HepG2 (cell line): Measurements from ENCODE around the gene CDH23. TPM values are rescaled to one million over a fixed set of nuclear protein-coding genes. Genes with fewer than 3 reads are reported as not detected.

ENCODE experiments used
- ATAC-seq: fragments of 200-7000 bp; cut with Tn5 transposase; 3 replicates; pipeline ENCODE4 v1.9.1; 2020; ENCODE audit warnings: mild to moderate bottlenecking, moderate library complexity
- BruUV-seq: library from RNA; stranded (reverse); fragments of 400-500 nt; replicated peaks from 2 replicates; lab custom pipeline; 2021; lab: Mats Ljungman, UMichigan
- CTCF ChIA-PET: fragments of 300-600 bp; formaldehyde crosslinking; extraction: SDS; loops from one replicate; lab custom pipeline; 2021; ENCODE audit warnings: low total read pairs, inconsistent platforms, low intra/inter-chr PET ratio; lab: Yijun Ruan, JAX
- POLR2A ChIA-PET: fragments of 350-600 bp; sonication (Branson Sonifier 250); formaldehyde crosslinking; loops from one replicate; lab custom pipeline; 2020; ENCODE audit warnings: antibody characterized with exemption, inconsistent platforms; lab: Yijun Ruan, JAX
- DNase-seq: peaks from one replicate; pipeline ENCODE4 v3.0.0-alpha.2; 2015; ENCODE audit warnings: low spot score
- FAIRE-seq: peaks from 3 replicates; lab custom pipeline; 2011; peaks lifted over from hg19 to GRCh38; lab: Jason Lieb, UNC
- H2AFZ ChIP-seq: one replicate; pipeline ENCODE4 v1.6.1; 2011; ENCODE audit warnings: low read length, inconsistent platforms
- H3K27ac ChIP-seq: fragments of 300-600 bp; 3 replicates; pipeline ENCODE4 v1.8.0; 2011; ENCODE audit warnings: mixed run types, mild to moderate bottlenecking, mixed read lengths, low read length, inconsistent platforms; ENCODE audit not compliant: insufficient read depth; ENCODE audit errors: extremely low read length
- H3K27me3 ChIP-seq, 2 experiments: fragments of 200-600 bp in 1 of 2; 2 replicates in 1 of 2; 3 replicates in 1 of 2; pipeline versions ENCODE4 v1.6.0 to v1.8.0; 2011; ENCODE audit warnings: low read length in 2 of 2, mild to moderate bottlenecking in 2 of 2, moderate library complexity in 2 of 2, inconsistent platforms in 1 of 2; ENCODE audit not compliant: insufficient read depth in 2 of 2, control insufficient read depth in 1 of 2
- H3K36me3 ChIP-seq, 2 experiments: fragments of 200-600 bp in 1 of 2; replicated peaks in 1 of 2; 2 replicates in 1 of 2; 3 replicates in 1 of 2; pipeline versions ENCODE4 v1.5.1 to v1.8.0; 2011; ENCODE audit warnings: low read length in 2 of 2, inconsistent platforms in 1 of 2; ENCODE audit not compliant: insufficient read depth in 2 of 2, control insufficient read depth in 1 of 2
- H3K4me1 ChIP-seq: 2 replicates; pipeline ENCODE4 v1.5.1; 2012; ENCODE audit warnings: low read length, inconsistent platforms; ENCODE audit not compliant: insufficient read depth
- H3K4me2 ChIP-seq: 2 replicates; pipeline ENCODE4 v1.6.0; 2011; ENCODE audit warnings: low read depth, low read length, inconsistent platforms
- H3K4me3 ChIP-seq, 3 experiments: fragments of 200-600 bp in 1 of 3; sonication (generic), shearing (Covaris generic) in 1 of 3; replicated peaks in 1 of 3; 2 replicates each; pipeline ENCODE4 v1.5.1; 2011 to 2016; ENCODE audit warnings: low read length in 3 of 3, inconsistent platforms in 2 of 3, low read depth in 2 of 3, mild to moderate bottlenecking in 2 of 3, control low read depth in 1 of 3, mixed read lengths in 1 of 3; ENCODE audit not compliant: insufficient read depth in 1 of 3
- H3K79me2 ChIP-seq: one replicate; pipeline ENCODE4 v1.6.1; 2011; ENCODE audit warnings: low read length, inconsistent platforms; ENCODE audit not compliant: insufficient read depth
- H3K9ac ChIP-seq: 2 replicates; pipeline ENCODE4 v1.6.0; 2011; ENCODE audit warnings: mild to moderate bottlenecking, low read depth, low read length, inconsistent platforms; ENCODE audit not compliant: insufficient read depth
- H3K9me3 ChIP-seq: 2 replicates; pipeline ENCODE4 v1.5.1; 2012; ENCODE audit warnings: mild to moderate bottlenecking, low read length
- H4K20me1 ChIP-seq: 2 replicates; pipeline ENCODE4 v1.6.0; 2011; ENCODE audit warnings: inconsistent platforms, mild to moderate bottlenecking, low read length, moderate library complexity; ENCODE audit not compliant: insufficient read depth
- JUND ChIP-seq: sonication (generic); formaldehyde crosslinking; IDR thresholded peaks from 2 replicates; pipeline ENCODE4 v1.8.0; 2022; ENCODE audit warnings: mild to moderate bottlenecking, missing genetic modification reagents
- ZNF121 ChIP-seq: sonication (generic); formaldehyde crosslinking; IDR thresholded peaks from 2 replicates; pipeline ENCODE4 v1.5.0; 2020; ENCODE audit warnings: mild to moderate bottlenecking, missing genetic modification reagents
- ZNF317 ChIP-seq: sonication (generic); formaldehyde crosslinking; IDR thresholded peaks from 2 replicates; pipeline ENCODE4 v1.5.0; 2020; ENCODE audit warnings: mild to moderate bottlenecking, missing genetic modification reagents
- ZNF510 ChIP-seq: sonication (generic); formaldehyde crosslinking; IDR thresholded peaks from 2 replicates; pipeline ENCODE4 v1.4.0; 2020; ENCODE audit warnings: low read depth, mild to moderate bottlenecking, missing genetic modification reagents
- ZNF670 ChIP-seq: sonication (generic); formaldehyde crosslinking; IDR thresholded peaks from 2 replicates; pipeline ENCODE4 v1.8.0; 2022; ENCODE audit warnings: mild to moderate bottlenecking, missing genetic modification reagents, borderline replicate concordance
- ZSCAN29 ChIP-seq: sonication (generic); formaldehyde crosslinking; conservative IDR thresholded peaks from 2 replicates; pipeline ENCODE4 v1.4.0; 2020; ENCODE audit warnings: mild to moderate bottlenecking, missing genetic modification reagents
- ZSCAN9 ChIP-seq: IDR thresholded peaks from 2 replicates; pipeline ENCODE4 v1.6.1; 2016; ENCODE audit warnings: borderline replicate concordance
- whole genome bisulfite sequencing: methylation state at CpG from one replicate; pipeline ENCODE4 v1.1.6; 2017; ENCODE audit warnings: low lambda C conversion rate; 5-methylcytosine and 5-hydroxymethylcytosine counted together
- in situ Hi-C: cut with HindIII; loops from 2 replicates; pipeline ENCODE4 v1.10.0; 2017; ENCODE audit warnings: low pct_unique_long_range_greater_than_20kb; ENCODE audit not compliant: extremely low pct_ligation_motif_present
- intact Hi-C: fragments of 100-400 bp; cut with micrococcal nuclease; formaldehyde crosslinking; loops from one replicate; pipeline ENCODE4 v1.10.0; 2022; ENCODE audit not compliant: unreplicated experiment
- polyA plus RNA-seq, 8 experiments: library from polyadenylated mRNA; depleted of rRNA in 3 of 8; stranded (reverse) in 7 of 8; unstranded in 1 of 8; fragments of >200 nt; fragmentation: Illumina TruSeq in 4 of 8; extraction: Trizol in 4 of 8; gene quantifications; 2 replicates each; pipeline versions ENCODE4 v1.2.1 to v1.2.3, GENCODE V29; 2011 to 2016; ENCODE audit warnings: low read depth in 4 of 8, missing spikeins in 1 of 8, mixed read lengths in 1 of 8; ENCODE audit not compliant: insufficient read depth in 1 of 8
- total RNA-seq, 5 experiments: library from RNA; depleted of rRNA; stranded (reverse); fragments of >200 nt; fragmentation: Illumina TruSeq; extraction: Trizol; gene quantifications; 2 replicates each; pipeline ENCODE4 v1.2.3, GENCODE V29; 2016; ENCODE audit warnings: low read depth in 1 of 5
- TF ChIP-seq, protein P1 (sequence below), 2 experiments: sonication (generic) in 1 of 2; formaldehyde crosslinking in 1 of 2; IDR thresholded peaks; 2 replicates each; pipeline versions ENCODE4 v1.4.0 to v1.6.1; 2016 to 2020; ENCODE audit warnings: borderline replicate concordance in 1 of 2, low read depth in 1 of 2, mild to moderate bottlenecking in 1 of 2, missing genetic modification reagents in 1 of 2
- TF ChIP-seq, protein P2 (sequence below), 2 experiments: fragments of 450-650 bp in 1 of 2; sonication (generic) in 1 of 2; formaldehyde crosslinking in 1 of 2; IDR thresholded peaks; 2 replicates each; pipeline versions ENCODE4 v1.6.1 to v1.8.0; 2016 to 2022; ENCODE audit warnings: antibody characterized with exemption in 1 of 2, mild to moderate bottlenecking in 1 of 2, missing genetic modification reagents in 1 of 2

Gene CDH23
- total and polyA plus RNA-seq, 2 of the 13 experiments (the other 11 are each of a cell fraction or from before 2014, with no cell fraction given): 0.13 TPM; not detected in 1

DNA sequence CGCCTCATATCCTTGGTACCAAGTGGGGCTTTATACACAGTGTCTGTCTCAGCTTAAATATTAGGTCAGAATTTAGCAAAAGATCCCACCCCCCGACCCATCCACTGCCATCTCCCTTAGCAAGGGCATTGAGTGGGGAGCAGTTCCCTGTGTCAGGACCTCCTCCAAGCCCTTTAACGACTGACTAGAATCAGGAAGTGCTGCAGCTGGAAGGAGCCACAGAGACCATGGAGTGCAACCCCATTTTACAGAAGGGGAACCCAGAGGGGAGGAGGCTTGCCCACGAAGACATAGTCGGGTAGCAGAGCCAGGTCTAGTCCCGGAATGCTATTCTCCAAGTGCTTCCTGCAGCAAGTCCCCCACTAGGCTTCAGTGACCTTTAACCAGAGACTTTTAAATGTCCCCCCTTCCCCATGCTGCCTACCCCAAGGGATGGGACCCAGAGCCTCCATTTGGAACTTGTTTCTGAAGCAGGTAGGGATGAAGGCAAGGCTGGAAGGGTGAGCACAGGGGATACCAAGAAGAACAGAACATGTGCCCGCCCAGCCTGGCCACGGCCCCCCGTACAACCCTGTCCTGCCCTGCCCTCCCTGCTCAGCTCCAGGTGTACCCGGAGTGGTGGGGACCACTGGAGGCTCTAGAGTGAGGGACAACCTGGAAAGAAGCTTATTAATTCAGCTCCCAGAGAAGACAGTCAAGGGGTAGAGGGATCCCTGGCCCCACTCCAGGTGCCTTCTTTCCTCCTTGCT is 281.5 kb downstream of the CDH23 start:
- in situ Hi-C loops: no loop called here
- TF ChIP-seq ZSCAN29 (CRISPR knock-in tag) (no peak), ZNF317 (no peak), JUND (CRISPR knock-in tag) (no peak), ZNF670 (CRISPR knock-in tag) (no peak), ZNF121 (CRISPR knock-in tag) (no peak), ZNF510 (no peak), ZSCAN9 (CRISPR knock-in tag) (no peak)
- TF ChIP-seq, protein P1, sequence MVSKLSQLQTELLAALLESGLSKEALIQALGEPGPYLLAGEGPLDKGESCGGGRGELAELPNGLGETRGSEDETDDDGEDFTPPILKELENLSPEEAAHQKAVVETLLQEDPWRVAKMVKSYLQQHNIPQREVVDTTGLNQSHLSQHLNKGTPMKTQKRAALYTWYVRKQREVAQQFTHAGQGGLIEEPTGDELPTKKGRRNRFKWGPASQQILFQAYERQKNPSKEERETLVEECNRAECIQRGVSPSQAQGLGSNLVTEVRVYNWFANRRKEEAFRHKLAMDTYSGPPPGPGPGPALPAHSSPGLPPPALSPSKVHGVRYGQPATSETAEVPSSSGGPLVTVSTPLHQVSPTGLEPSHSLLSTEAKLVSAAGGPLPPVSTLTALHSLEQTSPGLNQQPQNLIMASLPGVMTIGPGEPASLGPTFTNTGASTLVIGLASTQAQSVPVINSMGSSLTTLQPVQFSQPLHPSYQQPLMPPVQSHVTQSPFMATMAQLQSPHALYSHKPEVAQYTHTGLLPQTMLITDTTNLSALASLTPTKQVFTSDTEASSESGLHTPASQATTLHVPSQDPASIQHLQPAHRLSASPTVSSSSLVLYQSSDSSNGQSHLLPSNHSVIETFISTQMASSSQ (IDR thresholded peaks at IDR 0.05; ENCODE audit: low read depth): no peak
- TF ChIP-seq, protein P1 (CRISPR knock-in tag; IDR thresholded peaks at IDR 0.05; ENCODE audit: borderline replicate concordance): no peak
- TF ChIP-seq, protein P2, sequence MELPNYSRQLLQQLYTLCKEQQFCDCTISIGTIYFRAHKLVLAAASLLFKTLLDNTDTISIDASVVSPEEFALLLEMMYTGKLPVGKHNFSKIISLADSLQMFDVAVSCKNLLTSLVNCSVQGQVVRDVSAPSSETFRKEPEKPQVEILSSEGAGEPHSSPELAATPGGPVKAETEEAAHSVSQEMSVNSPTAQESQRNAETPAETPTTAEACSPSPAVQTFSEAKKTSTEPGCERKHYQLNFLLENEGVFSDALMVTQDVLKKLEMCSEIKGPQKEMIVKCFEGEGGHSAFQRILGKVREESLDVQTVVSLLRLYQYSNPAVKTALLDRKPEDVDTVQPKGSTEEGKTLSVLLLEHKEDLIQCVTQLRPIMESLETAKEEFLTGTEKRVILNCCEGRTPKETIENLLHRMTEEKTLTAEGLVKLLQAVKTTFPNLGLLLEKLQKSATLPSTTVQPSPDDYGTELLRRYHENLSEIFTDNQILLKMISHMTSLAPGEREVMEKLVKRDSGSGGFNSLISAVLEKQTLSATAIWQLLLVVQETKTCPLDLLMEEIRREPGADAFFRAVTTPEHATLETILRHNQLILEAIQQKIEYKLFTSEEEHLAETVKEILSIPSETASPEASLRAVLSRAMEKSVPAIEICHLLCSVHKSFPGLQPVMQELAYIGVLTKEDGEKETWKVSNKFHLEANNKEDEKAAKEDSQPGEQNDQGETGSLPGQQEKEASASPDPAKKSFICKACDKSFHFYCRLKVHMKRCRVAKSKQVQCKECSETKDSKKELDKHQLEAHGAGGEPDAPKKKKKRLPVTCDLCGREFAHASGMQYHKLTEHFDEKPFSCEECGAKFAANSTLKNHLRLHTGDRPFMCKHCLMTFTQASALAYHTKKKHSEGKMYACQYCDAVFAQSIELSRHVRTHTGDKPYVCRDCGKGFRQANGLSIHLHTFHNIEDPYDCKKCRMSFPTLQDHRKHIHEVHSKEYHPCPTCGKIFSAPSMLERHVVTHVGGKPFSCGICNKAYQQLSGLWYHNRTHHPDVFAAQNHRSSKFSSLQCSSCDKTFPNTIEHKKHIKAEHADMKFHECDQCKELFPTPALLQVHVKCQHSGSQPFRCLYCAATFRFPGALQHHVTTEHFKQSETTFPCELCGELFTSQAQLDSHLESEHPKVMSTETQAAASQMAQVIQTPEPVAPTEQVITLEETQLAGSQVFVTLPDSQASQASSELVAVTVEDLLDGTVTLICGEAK (IDR thresholded peaks at IDR 0.05): no peak
- TF ChIP-seq, protein P2 (CRISPR knock-in tag; IDR thresholded peaks at IDR 0.05): no peak

More for the DNA sequence above, 281.5 kb downstream of the CDH23 start:
- Histone ChIP-seq H2AFZ (no peak overlapping the region), H3K4me2 (no peak overlapping the region), H3K27ac (no peak overlapping the region), H3K27me3 (peaks cover 8 to 29% of the 10 kb centered on the region in 2 experiments; a peak in 4 of 5 replicates), H3K36me3 (no peaks in the 10 kb centered on the region), H3K9me3 (no peaks in the 10 kb centered on the region), H3K9ac (no peak overlapping the region), H3K79me2 (no peaks in the 10 kb centered on the region), H3K4me1 (no peaks in the 10 kb centered on the region), H3K4me3 (no peak overlapping the region), H4K20me1 (no peaks in the 10 kb centered on the region)
- no peak for DNase-seq
- intact Hi-C loops: no loop called here
- ChIA-PET CTCF (no interaction called here), POLR2A (no interaction called here)
- FAIRE-seq: no peak
- ATAC-seq: no peak
- 5% methylated on average over 7 of the region's 10 CpGs for WGBS
- no TSS peak for BruUV-seq
